Karpas-422 (cell line): ENCODE results near the gene AQP1. TPM values are rescaled to one million over a fixed set of nuclear protein-coding genes. Genes with fewer than 3 reads are reported as not detected.

Experiments
- DNase-seq: peaks from one replicate; pipeline ENCODE4 v3.0.0-alpha.2; 2015
- H2AFZ ChIP-seq: fragments of 200-600 bp; sonication (generic); 2 replicates; pipeline ENCODE4 v1.6.1; 2014; ENCODE audit warnings: antibody characterized with exemption, low read length, mixed read lengths
- H3K27ac ChIP-seq: fragments of 200-600 bp; sonication (generic); 2 replicates; pipeline ENCODE4 v1.5.1; 2014; ENCODE audit warnings: mild to moderate bottlenecking, low read length, moderate library complexity
- H3K27me3 ChIP-seq: fragments of 200-600 bp; sonication (generic); 2 replicates; pipeline ENCODE4 v1.6.1; 2014; ENCODE audit warnings: low read length, mixed read lengths
- H3K36me3 ChIP-seq: fragments of 200-600 bp; sonication (generic); 2 replicates; pipeline ENCODE4 v1.6.1; 2014; ENCODE audit warnings: low read length, mixed read lengths; ENCODE audit not compliant: insufficient read depth
- H3K4me1 ChIP-seq: fragments of 200-600 bp; sonication (generic); 2 replicates; pipeline ENCODE4 v1.6.1; 2014; ENCODE audit warnings: mild to moderate bottlenecking, low read length, mixed read lengths
- H3K4me2 ChIP-seq: fragments of 200-600 bp; sonication (generic); 2 replicates; pipeline ENCODE4 v1.6.1; 2014; ENCODE audit warnings: low read length, low read depth, mild to moderate bottlenecking; ENCODE audit not compliant: poor library complexity, severe bottlenecking
- H3K4me3 ChIP-seq: fragments of 200-600 bp; sonication (generic); 2 replicates; pipeline ENCODE4 v1.5.1; 2014; ENCODE audit warnings: mild to moderate bottlenecking, antibody characterized with exemption, low read length, mixed read lengths
- H3K79me2 ChIP-seq: fragments of 200-600 bp; sonication (generic); 2 replicates; pipeline ENCODE4 v1.6.1; 2014; ENCODE audit warnings: mild to moderate bottlenecking, low read length, mixed read lengths
- H3K9ac ChIP-seq: fragments of 200-600 bp; sonication (generic); 2 replicates; pipeline ENCODE4 v1.6.0; 2014; ENCODE audit warnings: low read length
- H3K9me2 ChIP-seq: fragments of 200-600 bp; sonication (generic), shearing (Covaris generic); replicated peaks from 2 replicates; pipeline ENCODE4 v1.6.0; 2014; ENCODE audit warnings: mild to moderate bottlenecking, low read length, moderate library complexity; ENCODE audit not compliant: insufficient read depth
- H3K9me3 ChIP-seq: fragments of 300-700, 200-600 bp; sonication (generic); 2 replicates; pipeline ENCODE4 v1.6.1; 2014; ENCODE audit warnings: low read length, mixed read lengths
- H4K20me1 ChIP-seq: fragments of 200-600 bp; sonication (generic); 2 replicates; pipeline ENCODE4 v1.6.1; 2014; ENCODE audit warnings: mild to moderate bottlenecking, antibody characterized with exemption, low read length, low read depth; ENCODE audit not compliant: insufficient read depth
- total RNA-seq: library from RNA; depleted of rRNA; stranded (reverse); fragments of >200 nt; shearing (Covaris generic); gene quantifications from 2 replicates; pipeline ENCODE4 v1.2.3, GENCODE V29; 2014; ENCODE audit warnings: low replicate concordance

Gene AQP1
- total RNA-seq, 1 experiment from 2014 or later: 0.82 TPM

DNA sequence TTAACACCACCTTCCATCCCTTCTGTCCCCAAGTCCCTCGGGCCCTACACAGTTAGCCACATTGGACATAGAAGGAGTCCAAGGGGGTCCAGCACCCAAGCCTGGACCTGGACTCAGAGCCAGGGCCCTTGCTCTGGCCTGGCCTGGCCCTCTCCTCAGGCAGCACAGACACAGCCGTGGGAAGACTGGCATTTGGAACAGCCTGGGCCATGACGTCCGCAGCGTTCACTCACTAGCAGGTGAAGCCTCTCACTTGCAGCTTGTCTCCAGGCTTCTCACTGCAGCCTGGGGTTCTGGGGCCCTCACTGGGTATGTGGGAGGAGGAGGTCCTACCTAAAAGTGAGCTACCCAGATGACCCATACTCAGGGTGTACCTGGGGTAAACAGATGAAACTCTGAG lies 33.7 kb upstream of the AQP1 start:
- Histone ChIP-seq H3K27me3 (no peaks in the 10 kb centered on the region), H2AFZ (no peak overlapping the region), H3K4me3 (no peak overlapping the region), H3K27ac (no peak overlapping the region), H3K4me2 (no peak overlapping the region), H3K9ac (no peak overlapping the region), H3K9me2 (no peaks in the 10 kb centered on the region), H3K79me2 (no peaks in the 10 kb centered on the region), H4K20me1 (no peaks in the 10 kb centered on the region), H3K36me3 (no peaks in the 10 kb centered on the region; the same call in 1 of the 2 replicates), H3K4me1 (peaks cover 42% of the 10 kb centered on the region), H3K9me3 (no peaks in the 10 kb centered on the region)
- DNase-seq: no peak

DNA sequence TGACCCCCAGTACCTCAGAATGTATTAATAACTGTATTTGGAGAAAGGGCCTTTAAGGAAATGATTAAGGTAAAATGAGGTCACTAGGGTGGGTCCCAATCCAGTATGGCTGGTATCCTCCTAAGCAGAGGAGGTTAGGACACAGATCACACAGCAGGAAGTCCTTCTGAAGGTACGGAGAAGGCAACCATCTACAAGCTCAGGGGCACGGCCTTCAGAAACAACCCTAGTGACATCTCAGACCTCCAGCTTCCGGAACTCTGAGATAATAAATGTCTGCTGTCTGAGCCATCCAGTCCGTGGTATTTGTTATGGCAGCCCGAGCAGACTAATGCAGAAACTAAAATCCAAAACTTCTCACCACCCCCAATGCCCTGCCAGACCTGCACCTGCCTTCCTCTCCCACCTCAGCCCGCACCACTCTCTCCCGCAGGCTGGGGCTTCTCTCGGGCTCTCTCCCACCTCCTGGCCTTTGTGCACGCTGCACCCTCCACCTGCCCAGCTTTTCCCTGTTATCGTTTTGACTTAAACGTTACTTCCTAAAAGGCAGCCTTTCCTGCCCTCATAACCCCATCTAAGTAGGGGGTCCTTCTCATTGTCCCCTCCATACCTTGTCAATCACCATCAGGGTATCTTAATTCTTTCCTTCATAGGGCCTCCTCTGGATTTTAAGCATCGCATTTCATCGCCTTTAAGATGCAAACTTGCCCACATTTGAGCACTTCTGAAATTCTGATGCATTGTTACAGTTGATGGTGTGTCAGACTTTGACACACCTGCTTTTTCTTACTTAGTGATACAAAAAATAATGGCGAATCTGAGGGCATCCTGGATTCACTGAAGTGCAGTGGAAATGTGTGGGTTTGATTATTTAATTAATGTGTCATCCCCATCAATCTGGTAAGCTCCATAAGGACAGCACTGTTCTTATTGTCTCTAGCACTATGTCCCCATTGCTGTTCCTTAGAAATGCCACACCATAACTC lies 32.2 kb upstream of the AQP1 start:
- no peak for DNase-seq
- no peaks in the 10 kb centered on the region for H4K20me1 ChIP-seq
- no peaks in the 10 kb centered on the region for H3K79me2 ChIP-seq
- H3K9me3 ChIP-seq: no peaks in the 10 kb centered on the region
- no peaks in the 10 kb centered on the region for H3K27me3 ChIP-seq
- H2AFZ ChIP-seq: no peak overlapping the region
- H3K9me2 ChIP-seq: no peaks in the 10 kb centered on the region
- H3K27ac ChIP-seq: no peak overlapping the region
- peaks cover 42% of the 10 kb centered on the region for H3K4me1 ChIP-seq
- H3K36me3 ChIP-seq: no peaks in the 10 kb centered on the region; the same call in 1 of the 2 replicates
- no peak overlapping the region for H3K9ac ChIP-seq
- no peak overlapping the region for H3K4me2 ChIP-seq
- H3K4me3 ChIP-seq: no peak overlapping the region

DNA sequence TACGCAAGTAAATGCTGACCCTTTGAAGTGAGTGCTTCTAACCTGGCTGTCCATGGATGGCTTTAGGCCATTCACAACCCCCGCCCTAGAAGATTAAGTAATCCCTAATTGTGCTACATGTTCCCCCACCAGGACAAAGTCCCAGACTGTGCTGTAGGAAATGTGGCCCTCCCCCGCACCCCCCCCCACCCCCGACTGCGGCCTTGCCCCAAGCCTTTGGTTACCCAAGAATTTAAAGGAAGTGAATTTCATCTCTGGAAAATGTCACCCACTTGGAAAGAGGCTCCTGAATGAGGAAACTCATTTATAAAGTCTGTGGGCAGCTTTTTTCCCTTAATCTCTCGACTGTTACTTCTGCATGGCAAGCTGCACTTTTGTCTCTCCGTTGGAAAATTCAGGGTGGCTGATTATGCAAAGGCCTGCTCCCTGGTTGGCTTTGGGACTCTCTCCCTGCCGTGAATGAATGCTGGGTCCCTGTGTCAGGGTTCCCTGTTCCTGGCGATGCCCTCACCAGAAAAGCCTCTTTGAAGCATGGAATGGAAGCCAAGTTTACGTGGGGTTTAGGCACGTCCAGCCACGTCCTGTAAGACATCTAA lies 31.4 kb upstream of the AQP1 start:
- Histone ChIP-seq H3K27ac (no peak overlapping the region), H2AFZ (no peak overlapping the region), H3K9ac (no peak overlapping the region), H3K4me2 (no peak overlapping the region), H4K20me1 (no peaks in the 10 kb centered on the region), H3K79me2 (no peaks in the 10 kb centered on the region), H3K4me1 (peaks cover 42% of the 10 kb centered on the region), H3K4me3 (no peak overlapping the region), H3K27me3 (no peaks in the 10 kb centered on the region), H3K9me2 (no peaks in the 10 kb centered on the region), H3K9me3 (no peaks in the 10 kb centered on the region), H3K36me3 (no peaks in the 10 kb centered on the region)
- DNase-seq: no peak

DNA sequence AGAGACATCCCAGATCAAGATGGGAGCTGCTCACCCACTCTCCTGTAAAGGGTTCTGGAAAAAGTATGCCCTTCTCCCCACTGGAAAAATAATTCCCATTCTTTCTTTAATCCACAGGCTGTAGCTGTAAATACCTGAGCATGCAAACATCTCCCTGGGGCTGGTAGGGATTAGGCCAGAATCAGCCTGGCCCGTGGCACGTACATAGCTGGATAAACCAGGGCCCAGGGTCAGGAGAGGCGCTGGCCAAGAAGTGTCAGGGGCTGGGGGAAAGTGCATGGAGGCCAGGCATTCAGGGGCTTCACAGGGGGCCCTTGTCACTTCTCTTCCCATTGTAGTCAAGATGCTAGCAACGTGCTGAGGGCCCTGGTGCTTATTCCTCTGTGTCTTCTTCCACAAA lies 30.7 kb upstream of the AQP1 start:
- H3K36me3 ChIP-seq: no peaks in the 10 kb centered on the region
- no peak overlapping the region for H3K27ac ChIP-seq
- no peaks in the 10 kb centered on the region for H3K9me3 ChIP-seq
- H3K79me2 ChIP-seq: no peaks in the 10 kb centered on the region
- H3K9me2 ChIP-seq: no peaks in the 10 kb centered on the region
- H3K4me2 ChIP-seq: no peak overlapping the region
- DNase-seq: no peak
- no peaks in the 10 kb centered on the region for H4K20me1 ChIP-seq
- no peak overlapping the region for H3K9ac ChIP-seq
- H2AFZ ChIP-seq: no peak overlapping the region
- H3K4me1 ChIP-seq: peaks cover 42% of the 10 kb centered on the region
- H3K4me3 ChIP-seq: no peak overlapping the region
- no peaks in the 10 kb centered on the region for H3K27me3 ChIP-seq

DNA sequence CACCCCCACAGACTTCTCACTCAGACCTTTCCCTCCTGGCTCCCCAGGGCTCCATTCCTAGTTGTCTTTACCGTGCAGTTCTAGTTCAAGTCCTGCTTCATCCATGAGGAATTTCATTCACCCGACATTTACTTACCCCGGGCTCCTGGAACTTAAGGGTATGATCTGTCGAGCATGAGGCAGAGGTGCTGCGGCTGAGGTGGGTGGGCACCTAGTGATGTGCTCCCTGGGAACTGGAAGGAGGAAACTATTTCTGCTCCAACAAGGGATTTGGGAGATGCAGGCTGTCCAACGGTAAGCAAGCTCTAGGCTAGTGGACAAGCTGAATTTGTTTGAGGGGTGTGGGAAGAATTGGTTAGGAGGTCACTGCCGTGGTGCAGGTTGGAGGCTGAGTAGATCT lies 30.2 kb upstream of the AQP1 start:
- no peak overlapping the region for H2AFZ ChIP-seq
- H3K79me2 ChIP-seq: no peaks in the 10 kb centered on the region
- H3K9me2 ChIP-seq: no peaks in the 10 kb centered on the region
- no peak for DNase-seq
- H3K4me1 ChIP-seq: peaks cover 42% of the 10 kb centered on the region
- H4K20me1 ChIP-seq: no peaks in the 10 kb centered on the region
- H3K9ac ChIP-seq: no peak overlapping the region
- no peaks in the 10 kb centered on the region for H3K9me3 ChIP-seq
- H3K27me3 ChIP-seq: no peaks in the 10 kb centered on the region
- no peaks in the 10 kb centered on the region for H3K36me3 ChIP-seq
- H3K4me3 ChIP-seq: no peak overlapping the region
- no peak overlapping the region for H3K27ac ChIP-seq
- H3K4me2 ChIP-seq: no peak overlapping the region

DNA sequence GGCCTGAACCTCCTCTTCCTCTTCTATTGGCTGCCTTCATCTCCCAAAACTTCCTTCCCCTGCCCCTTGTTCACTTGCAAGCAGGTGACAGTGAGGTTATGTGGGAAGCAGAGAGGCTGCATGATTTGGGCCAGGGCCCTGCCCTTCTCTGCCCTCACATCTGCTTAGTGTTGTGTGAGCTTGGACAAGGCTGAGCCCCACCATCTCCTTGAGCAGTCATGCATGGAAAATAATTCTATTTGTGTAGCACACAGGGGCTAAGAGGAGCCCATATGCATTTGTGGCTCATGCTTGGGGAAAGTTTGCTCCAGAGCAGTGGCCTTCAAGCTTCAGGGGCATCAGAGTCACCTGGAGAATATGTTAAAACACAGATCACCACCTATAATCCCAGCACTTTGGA lies 26.8 kb upstream of the AQP1 start:
- H3K9ac ChIP-seq: peak overlapping the region; percentile 50
- H3K9me2 ChIP-seq: no peaks in the 10 kb centered on the region
- no peaks in the 10 kb centered on the region; the same call in 1 of the 2 replicates for H3K27me3 ChIP-seq
- no peaks in the 10 kb centered on the region for H3K79me2 ChIP-seq
- H3K4me1 ChIP-seq: peaks cover 49% of the 10 kb centered on the region
- DNase-seq: peak; percentile 86
- no peaks in the 10 kb centered on the region for H3K9me3 ChIP-seq
- peak overlapping the region; percentile 29 for H3K4me3 ChIP-seq
- H2AFZ ChIP-seq: no peak overlapping the region; the same call in 1 of the 2 replicates
- peak overlapping the region; percentile 81 for H3K27ac ChIP-seq
- H3K4me2 ChIP-seq: peak overlapping the region; percentile 77
- no peaks in the 10 kb centered on the region for H3K36me3 ChIP-seq
- H4K20me1 ChIP-seq: no peaks in the 10 kb centered on the region

DNA sequence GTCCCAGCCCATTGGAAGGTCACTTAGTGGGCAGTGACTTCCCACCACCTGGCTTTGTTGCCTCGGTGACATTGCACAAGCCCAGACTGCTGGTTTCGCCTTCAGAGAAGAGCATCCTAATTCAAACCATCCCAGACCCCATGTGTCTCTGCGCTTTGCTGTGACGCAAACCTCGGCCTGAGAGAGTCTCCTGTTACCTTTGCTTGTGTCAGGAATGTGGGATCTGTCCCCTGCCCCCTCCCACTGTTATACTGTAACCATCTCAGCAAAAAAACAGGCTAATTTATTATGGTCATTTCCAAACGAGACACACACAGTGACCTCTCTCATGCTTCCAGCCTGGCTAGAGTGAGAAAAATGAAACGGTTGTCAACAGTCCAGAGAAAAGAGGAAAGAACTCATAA lies 25.0 kb upstream of the AQP1 start:
- no peak overlapping the region for H3K4me3 ChIP-seq
- no peaks in the 10 kb centered on the region for H3K36me3 ChIP-seq
- no peak overlapping the region for H2AFZ ChIP-seq
- H3K79me2 ChIP-seq: no peaks in the 10 kb centered on the region
- no peak overlapping the region for H3K9ac ChIP-seq
- peaks cover 49% of the 10 kb centered on the region for H3K4me1 ChIP-seq
- no peak overlapping the region for H3K27ac ChIP-seq
- no peaks in the 10 kb centered on the region for H4K20me1 ChIP-seq
- H3K4me2 ChIP-seq: no peak overlapping the region
- DNase-seq: no peak
- peaks cover 2% of the 10 kb centered on the region; the same call in 1 of the 2 replicates for H3K9me3 ChIP-seq
- peaks cover 6% of the 10 kb centered on the region; the same call in 1 of the 2 replicates for H3K27me3 ChIP-seq
- no peaks in the 10 kb centered on the region for H3K9me2 ChIP-seq

DNA sequence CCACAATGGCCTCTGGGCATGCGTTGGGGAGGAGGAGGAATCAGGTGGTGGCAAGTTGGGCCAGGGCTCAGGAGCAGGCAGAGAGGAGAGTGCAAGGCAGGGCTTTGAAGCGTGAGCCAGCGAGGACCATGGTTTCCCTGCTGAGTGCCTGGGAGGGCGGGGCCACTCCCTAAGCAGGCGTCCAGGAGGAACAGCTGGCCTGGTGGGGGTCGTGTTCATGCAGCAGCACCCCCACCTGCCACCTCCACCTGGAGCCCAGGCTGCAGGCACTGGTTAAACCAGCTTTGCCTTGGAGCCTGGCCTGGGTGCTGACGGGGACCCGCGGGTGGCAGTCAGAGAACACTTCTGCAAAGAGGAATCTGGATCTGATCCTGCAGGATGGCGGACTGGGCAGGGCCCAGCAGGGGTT lies 24.2 kb upstream of the AQP1 start:
- H3K36me3 ChIP-seq: no peaks in the 10 kb centered on the region
- H3K4me1 ChIP-seq: peaks cover 49% of the 10 kb centered on the region
- H4K20me1 ChIP-seq: no peaks in the 10 kb centered on the region
- H2AFZ ChIP-seq: no peak overlapping the region
- H3K9me3 ChIP-seq: peaks cover 2% of the 10 kb centered on the region; the same call in 1 of the 2 replicates
- H3K27ac ChIP-seq: no peak overlapping the region
- no peaks in the 10 kb centered on the region for H3K79me2 ChIP-seq
- DNase-seq: no peak
- H3K27me3 ChIP-seq: peaks cover 6% of the 10 kb centered on the region; the same call in 1 of the 2 replicates
- no peak overlapping the region for H3K9ac ChIP-seq
- H3K4me3 ChIP-seq: no peak overlapping the region
- H3K9me2 ChIP-seq: no peaks in the 10 kb centered on the region
- H3K4me2 ChIP-seq: no peak overlapping the region
